Fibroblast of upper back skin (primary cell): Measurements from ENCODE around the gene FGL2.
A peak's percentile ranks its signal among the peaks of the same experiment; 100 is the strongest.
"Not testable (repeated sequence)": the region's sequence is repeated elsewhere in the genome, so short reads cannot be mapped to it uniquely, and the experiment has no call there.

Experiments used
- DNase-seq: peaks from one replicate; pipeline ENCODE4 v3.0.0-alpha.2; 2013

The FGL2 gene

GRCh38 chr7:77209479-77210139, 10.0 kb upstream of the FGL2 start:
- DNase-seq = no peak

- DNase-seq = no peak
These were observed 8.8 kb upstream of the FGL2 start for GRCh38 chr7:77208416-77208815.

- DNase-seq = peak; percentile 42
These were observed 6.1 kb upstream of the FGL2 start for GRCh38 chr7:77205706-77206105.

GRCh38 chr7:77202481-77202976, 2.9 kb upstream of the FGL2 start:
- no peak for DNase-seq

- DNase-seq = no peak
These were observed 923 bp upstream of the FGL2 start for GRCh38 chr7:77200542-77200941.

- DNase-seq = no peak
These were observed 2.5 kb downstream of the FGL2 start for GRCh38 chr7:77197141-77197540.

- DNase-seq = no peak
These were observed 10.7 kb downstream of the FGL2 start for GRCh38 chr7:77188731-77189437.

GRCh38 chr7:77185866-77186265, 13.8 kb downstream of the FGL2 start:
- DNase-seq = no peak

- peak; percentile 4 for DNase-seq
These were observed 14.6 kb downstream of the FGL2 start for GRCh38 chr7:77184990-77185389.

GRCh38 chr7:77184463-77184862, 15.2 kb downstream of the FGL2 start:
- DNase-seq = no peak

GRCh38 chr7:77182261-77182660, 17.4 kb downstream of the FGL2 start:
- no peak for DNase-seq

- no peak for DNase-seq
These were observed 17.9 kb downstream of the FGL2 start for GRCh38 chr7:77181734-77182133.

- DNase-seq = no peak
These were observed 18.5 kb downstream of the FGL2 start for GRCh38 chr7:77181015-77181595.

- not testable (repeated sequence) for DNase-seq
These were observed 21.6 kb downstream of the FGL2 start for GRCh38 chr7:77178024-77178423.

- DNase-seq = not testable (repeated sequence)
These were observed 22.2 kb downstream of the FGL2 start for GRCh38 chr7:77177321-77177904.

GRCh38 chr7:77175274-77175800, 24.3 kb downstream of the FGL2 start:
- DNase-seq = not testable (repeated sequence)

GRCh38 chr7:77174418-77174817, 25.2 kb downstream of the FGL2 start:
- not testable (repeated sequence) for DNase-seq

- not testable (repeated sequence) for DNase-seq
These were observed 27.0 kb downstream of the FGL2 start for GRCh38 chr7:77172437-77173172.

- DNase-seq = not testable (repeated sequence)
These were observed 28.5 kb downstream of the FGL2 start for GRCh38 chr7:77171073-77171472.

GRCh38 chr7:77157446-77157845, 42.2 kb downstream of the FGL2 start:
- DNase-seq = no peak

- not testable (repeated sequence) for DNase-seq
These were observed 42.6 kb downstream of the FGL2 start for GRCh38 chr7:77157034-77157433.

- peak; percentile 5 for DNase-seq
These were observed 43.8 kb downstream of the FGL2 start for GRCh38 chr7:77155601-77156377.
